Activated CD8-positive, alpha-beta T cell treated with anti-CD3 and anti-CD28 coated beads for 36 hours (primary cell): Measurements from ENCODE around the gene PIN4. TPM values are rescaled to one million over a fixed set of nuclear protein-coding genes. Genes with fewer than 3 reads are reported as not detected.

Source experiments
- ATAC-seq: fragments of 200-7000 bp; cut with Tn5 transposase; one replicate; pipeline ENCODE4 v1.10.0; 2021; ENCODE audit warnings: mild to moderate bottlenecking, moderate library complexity
- CTCF ChIA-PET: fragments of 350-600 bp; sonication (Branson Sonifier 250); formaldehyde crosslinking; loops from one replicate; lab custom pipeline; 2021; ENCODE audit warnings: antibody characterized with exemption; lab: Charles Lee
- POLR2A ChIA-PET: fragments of 350-600 bp; sonication (Branson Sonifier 250); formaldehyde crosslinking; loops from one replicate; lab custom pipeline; 2021; ENCODE audit warnings: antibody characterized with exemption; lab: Charles Lee
- DNase-seq: peaks from one replicate; pipeline ENCODE4 v3.0.0-alpha.2; 2020
- H3K27ac Mint-ChIP-seq: one replicate; pipeline ENCODE4 v1.8.0; 2021; ENCODE audit warnings: mild to moderate bottlenecking, mixed read lengths
- H3K27me3 Mint-ChIP-seq: one replicate; pipeline ENCODE4 v1.8.0; 2021; ENCODE audit warnings: mixed read lengths
- H3K36me3 Mint-ChIP-seq: one replicate; pipeline ENCODE4 v1.8.0; 2021; ENCODE audit warnings: low read depth, mixed read lengths
- H3K4me1 Mint-ChIP-seq: one replicate; pipeline ENCODE4 v1.8.0; 2021; ENCODE audit warnings: low read depth, mixed read lengths
- H3K4me3 Mint-ChIP-seq: one replicate; pipeline ENCODE4 v1.8.0; 2021; ENCODE audit warnings: mild to moderate bottlenecking, moderate library complexity, mixed read lengths
- H3K9me3 Mint-ChIP-seq: one replicate; pipeline ENCODE4 v1.8.0; 2021; ENCODE audit warnings: mixed read lengths
- intact Hi-C: fragments of 100-400 bp; cut with micrococcal nuclease; formaldehyde crosslinking; loops from one replicate; pipeline ENCODE4 v1.10.0; 2022
- total RNA-seq, 2 experiments: library from RNA; stranded (reverse); gene quantifications; one replicate each; pipeline ENCODE4 v1.2.3, GENCODE V29; 2021
- TF ChIP-seq, protein P1 (sequence below): fragments of 200-600 bp; IDR thresholded peaks from one replicate; pipeline ENCODE4 v1.8.0; 2022; ENCODE audit warnings: antibody characterized with exemption, mild to moderate bottlenecking

The PIN4 gene
- total RNA-seq, 2 experiments from 2014 or later, result 5.0 to 6.4 TPM

DNA sequence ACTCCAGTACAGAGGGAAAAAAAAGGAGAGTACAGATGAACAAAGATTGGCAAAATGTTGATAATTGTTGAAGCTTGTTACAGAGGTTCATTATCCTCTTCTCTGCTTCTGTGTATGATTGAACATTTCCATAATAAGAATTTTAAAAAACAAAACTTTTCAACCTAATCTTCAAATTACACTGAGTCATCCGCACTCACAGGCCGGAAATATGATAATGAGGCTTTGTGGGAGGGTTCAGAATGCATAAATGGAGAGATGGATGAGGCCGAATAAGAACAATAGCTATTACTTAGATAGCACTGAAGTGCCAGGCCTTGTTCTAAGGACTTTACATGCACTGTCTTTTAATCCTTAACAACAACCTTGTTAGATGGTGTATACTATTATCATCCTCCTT is 61.9 kb downstream of the PIN4 start:
- Mint-ChIP-seq H3K9me3 (peaks cover 2% of the 10 kb centered on the region), H3K27me3 (no peaks in the 10 kb centered on the region), H3K36me3 (peaks cover under 1% of the 10 kb centered on the region), H3K4me1 (peaks cover 3% of the 10 kb centered on the region), H3K27ac (no peak overlapping the region), H3K4me3 (no peak overlapping the region)
- ATAC-seq, result no peak
- TF ChIP-seq, protein P1, sequence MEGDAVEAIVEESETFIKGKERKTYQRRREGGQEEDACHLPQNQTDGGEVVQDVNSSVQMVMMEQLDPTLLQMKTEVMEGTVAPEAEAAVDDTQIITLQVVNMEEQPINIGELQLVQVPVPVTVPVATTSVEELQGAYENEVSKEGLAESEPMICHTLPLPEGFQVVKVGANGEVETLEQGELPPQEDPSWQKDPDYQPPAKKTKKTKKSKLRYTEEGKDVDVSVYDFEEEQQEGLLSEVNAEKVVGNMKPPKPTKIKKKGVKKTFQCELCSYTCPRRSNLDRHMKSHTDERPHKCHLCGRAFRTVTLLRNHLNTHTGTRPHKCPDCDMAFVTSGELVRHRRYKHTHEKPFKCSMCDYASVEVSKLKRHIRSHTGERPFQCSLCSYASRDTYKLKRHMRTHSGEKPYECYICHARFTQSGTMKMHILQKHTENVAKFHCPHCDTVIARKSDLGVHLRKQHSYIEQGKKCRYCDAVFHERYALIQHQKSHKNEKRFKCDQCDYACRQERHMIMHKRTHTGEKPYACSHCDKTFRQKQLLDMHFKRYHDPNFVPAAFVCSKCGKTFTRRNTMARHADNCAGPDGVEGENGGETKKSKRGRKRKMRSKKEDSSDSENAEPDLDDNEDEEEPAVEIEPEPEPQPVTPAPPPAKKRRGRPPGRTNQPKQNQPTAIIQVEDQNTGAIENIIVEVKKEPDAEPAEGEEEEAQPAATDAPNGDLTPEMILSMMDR, result no peak
- CTCF ChIA-PET, result interaction anchor here (1.8 kb wide), 1 partner anchor 13 kb away, joined by 3 read pairs; no protein-coding TSS in a partner anchor
- DNase-seq, result no peak
- intact Hi-C loops, result no loop called here
- POLR2A ChIA-PET, result interaction anchor here (0.7 to 1.4 kb wide), 2 partner anchors 27 to 31 kb away, joined by 3 read pairs; no protein-coding TSS in a partner anchor

DNA sequence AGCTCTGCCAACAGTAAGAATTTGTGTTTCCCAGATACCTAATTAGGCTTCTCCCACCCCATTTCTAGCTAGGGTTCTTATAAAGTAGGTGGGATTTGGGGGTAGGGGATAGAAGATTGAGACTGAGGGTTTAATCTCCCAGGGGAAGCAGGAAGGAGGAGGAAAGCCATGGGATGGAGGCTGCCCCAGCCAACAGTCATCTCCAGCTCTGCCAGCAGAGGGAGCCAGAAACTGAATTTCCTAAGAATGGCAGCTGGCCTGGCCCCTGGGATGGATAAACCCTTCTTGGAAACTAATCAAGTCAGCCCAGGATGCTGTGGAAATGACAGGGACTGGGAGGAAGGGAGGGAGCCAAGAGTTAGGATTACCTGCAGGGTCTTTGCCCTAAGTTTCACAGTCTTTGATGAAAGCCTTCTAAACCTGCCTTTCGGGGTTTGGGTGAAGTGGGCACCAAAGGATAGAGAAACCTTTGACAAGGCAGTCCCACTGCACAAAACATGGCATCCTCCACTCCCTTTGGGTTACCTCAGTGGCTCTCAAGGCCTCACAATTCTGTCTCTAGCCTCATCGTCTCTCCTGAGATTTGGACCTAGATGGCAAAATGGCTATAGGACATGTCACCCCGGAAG is 64.0 kb downstream of the PIN4 start:
- ATAC-seq (peak; percentile 55), DNase-seq (peak; percentile 50)
- Mint-ChIP-seq H3K36me3 (no peaks in the 10 kb centered on the region), H3K27ac (no peak overlapping the region), H3K9me3 (no peaks in the 10 kb centered on the region), H3K27me3 (no peaks in the 10 kb centered on the region), H3K4me1 (no peaks in the 10 kb centered on the region), H3K4me3 (no peak overlapping the region)
- ChIA-PET POLR2A (interaction anchor here (3.1 kb wide), 1 partner anchor 31 kb away, joined by 10 read pairs; the partner anchor contains the start of gene RPS4X), CTCF (interaction anchor here (0.8 to 1.8 kb wide), 14 partner anchors 9 to 274 kb away, joined by 3 to 10 read pairs (median 4); partner anchors contain the start of gene RPS4X)
- TF ChIP-seq, protein P1, result peak; percentile 68
- intact Hi-C loops, result no loop called here

DNA sequence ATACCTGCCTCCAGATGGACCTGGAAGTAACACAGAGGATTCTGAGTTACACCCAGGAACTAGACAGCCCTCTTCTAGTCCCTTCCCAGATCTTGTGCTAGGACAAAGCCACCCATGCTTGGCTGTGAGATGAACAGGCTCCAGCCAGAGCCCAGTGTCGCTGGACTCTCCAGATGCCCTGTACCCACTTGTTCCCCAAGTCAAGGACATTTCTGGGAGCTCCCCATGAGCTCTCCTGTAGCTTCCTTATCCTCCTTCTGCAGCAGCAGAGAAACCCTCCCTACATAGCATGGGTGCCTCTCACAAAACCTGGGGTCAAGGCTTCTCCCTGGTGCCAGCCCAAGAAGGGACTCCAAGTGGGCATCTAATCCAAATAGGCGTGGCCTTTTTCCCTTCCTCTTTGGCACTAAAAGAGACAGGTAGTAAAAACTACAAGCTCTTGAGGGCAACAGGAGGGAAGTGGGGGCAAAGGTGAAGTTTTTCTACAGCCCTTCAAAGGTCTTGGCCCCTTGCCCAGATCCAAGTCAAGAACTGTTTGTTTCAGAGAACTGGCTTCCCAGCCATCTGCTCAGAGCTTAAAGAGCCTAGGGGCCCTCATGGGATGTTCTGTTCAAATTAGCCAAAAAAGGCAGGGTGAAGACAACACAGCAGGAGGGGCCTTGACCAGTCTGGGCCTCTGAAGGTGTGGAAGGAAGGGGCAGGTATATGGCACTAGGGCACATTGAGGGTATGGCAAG is 65.8 kb downstream of the PIN4 start:
- TF ChIP-seq, protein P1, result no peak
- ATAC-seq, result no peak
- no peaks in the 10 kb centered on the region for H3K4me1 Mint-ChIP-seq
- intact Hi-C loops, result no loop called here
- no peak overlapping the region for H3K4me3 Mint-ChIP-seq
- DNase-seq, result no peak
- no peak overlapping the region for H3K27ac Mint-ChIP-seq
- POLR2A ChIA-PET, result interaction anchor here (0.7 kb wide), 1 partner anchor 13 kb away, joined by 3 read pairs; no protein-coding TSS in a partner anchor
- CTCF ChIA-PET, result no interaction called here
- no peaks in the 10 kb centered on the region for H3K9me3 Mint-ChIP-seq
- peaks cover 2% of the 10 kb centered on the region for H3K27me3 Mint-ChIP-seq
- H3K36me3 Mint-ChIP-seq, result no peaks in the 10 kb centered on the region

Other genes starting within 250 kb of the PIN4 start
- gene RTL5, start 49.8 kb upstream of the PIN4 start, total RNA-seq, result under 1 TPM; 0.18 to 0.31 TPM
- gene ERCC6L, start 57.3 kb downstream of the PIN4 start, total RNA-seq, result 10 to 100 TPM; 10.3 to 11.3 TPM
- gene RPS4X, start 95.5 kb downstream of the PIN4 start, total RNA-seq, result 1,000 to 10,000 TPM; 1,299 to 1,356 TPM
- not detected for gene CITED1, start 124.2 kb downstream of the PIN4 start, total RNA-seq